ENCODE data around the gene PRKG1.

The PRKG1 gene

GRCh38 chr10:52019077-52019555, 944.8 kb downstream of the PRKG1 start:
- no peak overlapping the region for H3K4me3 ChIP-seq (ENCODE audit: low read depth, low read length)
- TF ChIP-seq CTCF (IDR thresholded peaks at IDR 0.05; ENCODE audit: insufficient read depth, low read depth, low read length, missing control alignments), result no peak

GRCh38 chr10:52019656-52020055, 945.4 kb downstream of the PRKG1 start:
- TF ChIP-seq CTCF (IDR thresholded peaks at IDR 0.05; ENCODE audit: insufficient read depth, low read depth, low read length, missing control alignments), result no peak
- no peak overlapping the region for H3K4me3 ChIP-seq (ENCODE audit: low read depth, low read length)
- no peak for DNase-seq (ENCODE audit: low read depth)

More at GRCh38 chr10:52019077-52019555, 944.8 kb downstream of the PRKG1 start:
- no peak for DNase-seq (ENCODE audit: low read depth)

- DNase-seq (ENCODE audit: low read depth), result no peak
- no peak overlapping the region for H3K4me3 ChIP-seq (ENCODE audit: low read depth, low read length)
- TF ChIP-seq CTCF (IDR thresholded peaks at IDR 0.05; ENCODE audit: insufficient read depth, low read depth, low read length, missing control alignments), result no peak
Measured at GRCh38 chr10:52020173-52020572, 945.9 kb downstream of the PRKG1 start.

- H3K4me3 ChIP-seq (ENCODE audit: low read depth, low read length), result no peak overlapping the region
- DNase-seq (ENCODE audit: low read depth), result no peak
- no peak for TF ChIP-seq CTCF (IDR thresholded peaks at IDR 0.05; ENCODE audit: insufficient read depth, low read depth, low read length, missing control alignments)
Measured at GRCh38 chr10:52020702-52021101, 946.4 kb downstream of the PRKG1 start.

- no peak for DNase-seq (ENCODE audit: low read depth)
- H3K4me3 ChIP-seq (ENCODE audit: low read depth, low read length), result no peak overlapping the region
- no peak for TF ChIP-seq CTCF (IDR thresholded peaks at IDR 0.05; ENCODE audit: insufficient read depth, low read depth, low read length, missing control alignments)
Measured at GRCh38 chr10:52027055-52027705, 952.9 kb downstream of the PRKG1 start.

GRCh38 chr10:52028523-52028858, 954.2 kb downstream of the PRKG1 start:
- H3K4me3 ChIP-seq (ENCODE audit: low read depth, low read length), result no peak overlapping the region
- no peak for DNase-seq (ENCODE audit: low read depth)
- TF ChIP-seq CTCF (IDR thresholded peaks at IDR 0.05; ENCODE audit: insufficient read depth, low read depth, low read length, missing control alignments), result no peak

GRCh38 chr10:52029628-52030027, 955.3 kb downstream of the PRKG1 start:
- no peak overlapping the region for H3K4me3 ChIP-seq (ENCODE audit: low read depth, low read length)
- TF ChIP-seq CTCF (IDR thresholded peaks at IDR 0.05; ENCODE audit: insufficient read depth, low read depth, low read length, missing control alignments), result no peak
- no peak for DNase-seq (ENCODE audit: low read depth)
